Activated T-helper 17 cell treated with anti-CD3 and anti-CD28 coated beads, Interleukin-2, amount 50 U/mL, for 72 hours (primary cell): ENCODE measurements around the gene OCA2. TPM values are rescaled to one million over a fixed set of nuclear protein-coding genes. Genes with fewer than 3 reads are reported as not detected.

ENCODE experiments used
- ATAC-seq: fragments of 150-1000 bp; cut with Tn5 transposase; replicated peaks from 2 replicates; pipeline ENCODE4 v1.10.0; 2021; ENCODE audit warnings: mild to moderate bottlenecking, moderate library complexity
- H3K27ac Mint-ChIP-seq: one replicate; pipeline ENCODE4 v1.8.0; 2022; ENCODE audit warnings: mixed read lengths
- H3K27me3 Mint-ChIP-seq: one replicate; pipeline ENCODE4 v1.8.0; 2022; ENCODE audit warnings: mixed read lengths
- H3K36me3 Mint-ChIP-seq: one replicate; pipeline ENCODE4 v1.8.0; 2022; ENCODE audit warnings: low read depth, mild to moderate bottlenecking, mixed read lengths
- H3K4me1 Mint-ChIP-seq: one replicate; pipeline ENCODE4 v1.8.0; 2022; ENCODE audit warnings: mixed read lengths
- H3K4me3 Mint-ChIP-seq: one replicate; pipeline ENCODE4 v1.8.0; 2022; ENCODE audit warnings: mild to moderate bottlenecking, mixed read lengths
- H3K9me3 Mint-ChIP-seq: one replicate; pipeline ENCODE4 v1.8.0; 2022; ENCODE audit warnings: mixed read lengths
- total RNA-seq, 2 donors: library from RNA; stranded (reverse); gene quantifications; one replicate each; pipeline ENCODE4 v1.2.3, GENCODE V29; 2022

Gene OCA2
- total RNA-seq, 2 donors from 2014 or later, result not detected

GRCh38 chr15:28084547-28084946 is 14.6 kb downstream of the OCA2 start:
- Mint-ChIP-seq H3K27ac (no peak overlapping the region), H3K36me3 (no peaks in the 10 kb centered on the region), H3K9me3 (peaks cover 4% of the 10 kb centered on the region), H3K4me1 (peaks cover 3% of the 10 kb centered on the region), H3K27me3 (peaks cover 45% of the 10 kb centered on the region), H3K4me3 (no peak overlapping the region)
- no peak for ATAC-seq

GRCh38 chr15:28082891-28083684 is 16.0 kb downstream of the OCA2 start:
- Mint-ChIP-seq H3K36me3 (no peaks in the 10 kb centered on the region), H3K4me3 (no peak overlapping the region), H3K4me1 (peaks cover 3% of the 10 kb centered on the region), H3K9me3 (no peaks in the 10 kb centered on the region), H3K27ac (no peak overlapping the region), H3K27me3 (peaks cover 40% of the 10 kb centered on the region)
- no peak for ATAC-seq

- no peak for ATAC-seq
- Mint-ChIP-seq H3K36me3 (no peaks in the 10 kb centered on the region), H3K27me3 (peaks cover 30% of the 10 kb centered on the region), H3K4me1 (peaks cover 3% of the 10 kb centered on the region), H3K4me3 (no peak overlapping the region), H3K27ac (no peak overlapping the region), H3K9me3 (no peaks in the 10 kb centered on the region)
Observed at GRCh38 chr15:28081594-28081993, 17.5 kb downstream of the OCA2 start.

- H3K27ac Mint-ChIP-seq, result no peak overlapping the region
- H3K4me1 Mint-ChIP-seq, result no peaks in the 10 kb centered on the region
- H3K36me3 Mint-ChIP-seq, result no peaks in the 10 kb centered on the region
- H3K9me3 Mint-ChIP-seq, result no peaks in the 10 kb centered on the region
- no peak overlapping the region for H3K4me3 Mint-ChIP-seq
- no peak for ATAC-seq
- H3K27me3 Mint-ChIP-seq, result peaks cover 24% of the 10 kb centered on the region
Observed at GRCh38 chr15:28080386-28080785, 18.7 kb downstream of the OCA2 start.

- Mint-ChIP-seq H3K27me3 (peaks cover 18% of the 10 kb centered on the region), H3K4me3 (no peak overlapping the region), H3K27ac (no peak overlapping the region), H3K36me3 (no peaks in the 10 kb centered on the region), H3K9me3 (no peaks in the 10 kb centered on the region), H3K4me1 (no peaks in the 10 kb centered on the region)
- ATAC-seq, result no peak
Observed at GRCh38 chr15:28079313-28079969, 19.7 kb downstream of the OCA2 start.

GRCh38 chr15:28078191-28078719 is 20.9 kb downstream of the OCA2 start:
- ATAC-seq, result no peak
- no peaks in the 10 kb centered on the region for H3K9me3 Mint-ChIP-seq
- H3K27ac Mint-ChIP-seq, result no peak overlapping the region
- H3K36me3 Mint-ChIP-seq, result no peaks in the 10 kb centered on the region
- no peak overlapping the region for H3K4me3 Mint-ChIP-seq
- no peaks in the 10 kb centered on the region for H3K4me1 Mint-ChIP-seq
- peaks cover 15% of the 10 kb centered on the region for H3K27me3 Mint-ChIP-seq

- H3K9me3 Mint-ChIP-seq, result no peaks in the 10 kb centered on the region
- no peak overlapping the region for H3K27ac Mint-ChIP-seq
- no peaks in the 10 kb centered on the region for H3K4me1 Mint-ChIP-seq
- no peak for ATAC-seq
- no peak overlapping the region for H3K4me3 Mint-ChIP-seq
- no peaks in the 10 kb centered on the region for H3K36me3 Mint-ChIP-seq
- H3K27me3 Mint-ChIP-seq, result peaks cover 19% of the 10 kb centered on the region
Observed at GRCh38 chr15:28075573-28075972, 23.5 kb downstream of the OCA2 start.

GRCh38 chr15:28068930-28069329 is 30.2 kb downstream of the OCA2 start:
- H3K36me3 Mint-ChIP-seq, result no peaks in the 10 kb centered on the region
- H3K4me1 Mint-ChIP-seq, result no peaks in the 10 kb centered on the region
- H3K9me3 Mint-ChIP-seq, result peaks cover 11% of the 10 kb centered on the region
- H3K27ac Mint-ChIP-seq, result no peak overlapping the region
- peaks cover 34% of the 10 kb centered on the region for H3K27me3 Mint-ChIP-seq
- no peak overlapping the region for H3K4me3 Mint-ChIP-seq
- ATAC-seq, result no peak

- Mint-ChIP-seq H3K27me3 (peaks cover 34% of the 10 kb centered on the region), H3K4me1 (no peaks in the 10 kb centered on the region), H3K4me3 (no peak overlapping the region), H3K9me3 (peaks cover 11% of the 10 kb centered on the region), H3K36me3 (no peaks in the 10 kb centered on the region), H3K27ac (no peak overlapping the region)
- no peak for ATAC-seq
Observed at GRCh38 chr15:28066231-28066630, 32.9 kb downstream of the OCA2 start.

GRCh38 chr15:28060005-28060404 is 39.1 kb downstream of the OCA2 start:
- no peak for ATAC-seq
- Mint-ChIP-seq H3K4me1 (no peaks in the 10 kb centered on the region), H3K27ac (no peak overlapping the region), H3K27me3 (peaks cover 7% of the 10 kb centered on the region), H3K36me3 (no peaks in the 10 kb centered on the region), H3K9me3 (peaks cover 10% of the 10 kb centered on the region), H3K4me3 (no peak overlapping the region)

- Mint-ChIP-seq H3K9me3 (peaks cover 5% of the 10 kb centered on the region), H3K27ac (no peak overlapping the region), H3K36me3 (no peaks in the 10 kb centered on the region), H3K4me3 (no peak overlapping the region), H3K4me1 (no peaks in the 10 kb centered on the region), H3K27me3 (peaks cover 1% of the 10 kb centered on the region)
- ATAC-seq, result no peak
Observed at GRCh38 chr15:28058082-28058481, 41.0 kb downstream of the OCA2 start.

GRCh38 chr15:28051955-28052633 is 47.0 kb downstream of the OCA2 start:
- ATAC-seq, result no peak
- Mint-ChIP-seq H3K27me3 (peaks cover 3% of the 10 kb centered on the region), H3K4me1 (no peaks in the 10 kb centered on the region)

GRCh38 chr15:28049581-28049980 is 49.5 kb downstream of the OCA2 start:
- no peaks in the 10 kb centered on the region for H3K4me1 Mint-ChIP-seq
- no peak for ATAC-seq
- no peak overlapping the region for H3K27ac Mint-ChIP-seq
- peaks cover 5% of the 10 kb centered on the region for H3K9me3 Mint-ChIP-seq
- H3K4me3 Mint-ChIP-seq, result no peak overlapping the region
- no peaks in the 10 kb centered on the region for H3K36me3 Mint-ChIP-seq
- peaks cover 19% of the 10 kb centered on the region for H3K27me3 Mint-ChIP-seq

More at GRCh38 chr15:28051955-28052633, 47.0 kb downstream of the OCA2 start:
- Mint-ChIP-seq H3K27ac (no peak overlapping the region), H3K4me3 (no peak overlapping the region), H3K9me3 (peaks cover 3% of the 10 kb centered on the region), H3K36me3 (no peaks in the 10 kb centered on the region)

GRCh38 chr15:28047277-28047676 is 51.8 kb downstream of the OCA2 start:
- Mint-ChIP-seq H3K4me1 (no peaks in the 10 kb centered on the region), H3K27ac (no peak overlapping the region), H3K36me3 (no peaks in the 10 kb centered on the region), H3K9me3 (peaks cover 5% of the 10 kb centered on the region), H3K4me3 (no peak overlapping the region), H3K27me3 (peaks cover 24% of the 10 kb centered on the region)
- no peak for ATAC-seq
